Activated effector memory CD4-positive, alpha-beta T cell treated with Interleukin-2 at 50 U/mL for 16 hours (primary cell): Measurements from ENCODE around the gene LCORL.
"Not testable (repeated sequence)": the region's sequence is repeated elsewhere in the genome, so short reads cannot be mapped to it uniquely, and the experiment has no call there.

ENCODE experiments used
- DNase-seq: peaks from one replicate; pipeline ENCODE4 v3.0.0-alpha.2; 2020

The LCORL gene

DNA sequence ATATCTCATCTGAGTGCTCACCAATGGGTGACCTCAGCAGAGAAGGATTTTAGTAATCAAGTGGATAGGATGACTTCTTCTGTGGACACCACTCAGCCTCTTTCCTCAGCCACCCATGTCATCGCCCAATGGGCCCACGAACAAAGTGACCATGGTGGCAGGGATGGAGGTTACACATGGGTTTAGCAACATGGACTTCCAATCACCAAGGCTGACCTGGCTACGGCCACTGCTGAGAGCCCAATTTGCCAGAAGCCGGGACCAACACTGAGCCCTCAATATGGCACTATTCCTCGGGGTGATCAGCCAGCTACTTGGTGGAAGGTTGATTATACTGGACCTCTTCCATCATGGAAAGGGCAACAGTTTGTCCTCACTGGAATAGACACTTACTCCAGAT is 97.4 kb downstream of the LCORL start:
- DNase-seq = no peak

DNA sequence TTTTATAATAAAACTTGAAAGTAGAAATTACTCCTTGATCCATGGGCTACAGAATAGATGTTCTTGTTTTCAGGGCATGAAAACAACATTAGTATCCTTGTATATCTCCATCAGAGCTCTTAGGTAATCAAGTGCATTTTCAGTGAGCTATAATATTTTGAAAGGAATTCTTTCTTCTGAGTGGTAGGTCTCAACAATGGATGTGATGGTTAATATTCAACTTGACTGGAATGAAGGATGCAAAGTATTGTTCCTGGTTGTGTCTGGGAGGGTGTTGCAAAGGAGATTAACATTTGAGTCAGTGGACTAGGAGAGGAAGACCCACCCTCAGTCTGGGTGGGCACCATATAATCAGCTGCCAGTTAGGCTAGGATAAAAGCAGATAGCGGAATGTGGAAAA is 100.1 kb downstream of the LCORL start:
- DNase-seq = no peak

DNA sequence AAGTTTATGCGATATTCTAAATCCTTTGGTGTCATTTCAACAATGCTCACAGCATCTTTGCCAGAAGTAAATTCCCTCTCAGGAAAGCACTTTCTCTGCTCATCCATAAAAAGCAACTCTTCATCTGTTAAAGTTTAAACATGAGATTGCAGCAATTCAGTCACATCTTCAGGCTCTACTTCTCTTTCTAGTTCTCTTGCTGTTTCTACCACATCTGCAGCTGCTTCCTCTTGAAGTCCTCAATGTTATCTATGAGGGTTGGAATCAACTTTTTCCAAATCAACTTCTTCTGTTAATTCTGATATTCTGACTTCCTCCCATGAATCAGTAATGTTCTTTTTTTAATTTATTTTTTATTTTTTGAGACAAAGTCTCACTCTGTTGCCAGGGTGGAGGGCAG is 100.9 kb downstream of the LCORL start:
- DNase-seq = no peak

DNA sequence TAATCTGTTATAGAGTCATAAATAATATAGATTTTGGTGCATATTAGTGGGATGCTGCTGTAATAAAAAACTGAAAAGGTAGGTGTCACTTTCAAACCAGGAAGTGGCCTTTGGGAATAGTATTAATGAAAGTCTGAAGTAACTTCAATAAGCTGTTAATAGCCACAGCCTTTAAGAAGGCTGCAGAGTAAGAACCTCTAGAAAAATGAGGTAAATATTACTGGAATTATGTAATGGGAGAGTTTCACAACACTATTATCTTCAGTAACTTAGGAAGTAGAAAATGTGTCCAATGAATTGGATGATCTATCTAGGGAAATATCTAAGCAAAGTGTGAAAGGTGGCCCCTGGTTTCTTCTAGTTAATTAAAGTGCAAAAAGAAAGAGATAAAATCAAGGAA is 106.1 kb downstream of the LCORL start:
- DNase-seq = no peak

DNA sequence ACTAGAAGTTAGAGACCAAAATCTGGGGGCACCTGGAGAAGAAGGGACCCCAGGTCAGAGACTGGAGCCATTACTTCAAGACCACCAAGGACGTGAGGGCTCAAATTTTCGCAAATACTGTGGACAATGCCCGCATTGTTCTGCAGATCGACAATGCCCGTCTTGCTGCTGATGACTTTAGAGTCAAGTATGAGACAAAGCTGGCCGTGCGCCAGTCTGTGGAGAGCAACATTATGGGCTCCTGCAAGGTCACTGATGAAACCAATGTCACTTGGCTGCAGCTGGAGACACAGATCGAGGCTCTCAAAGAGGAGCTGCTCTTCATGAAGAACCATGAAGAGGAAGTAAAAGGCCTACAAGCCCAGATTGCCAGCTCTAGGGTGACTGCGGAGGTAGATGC is 109.5 kb downstream of the LCORL start:
- DNase-seq = no peak

DNA sequence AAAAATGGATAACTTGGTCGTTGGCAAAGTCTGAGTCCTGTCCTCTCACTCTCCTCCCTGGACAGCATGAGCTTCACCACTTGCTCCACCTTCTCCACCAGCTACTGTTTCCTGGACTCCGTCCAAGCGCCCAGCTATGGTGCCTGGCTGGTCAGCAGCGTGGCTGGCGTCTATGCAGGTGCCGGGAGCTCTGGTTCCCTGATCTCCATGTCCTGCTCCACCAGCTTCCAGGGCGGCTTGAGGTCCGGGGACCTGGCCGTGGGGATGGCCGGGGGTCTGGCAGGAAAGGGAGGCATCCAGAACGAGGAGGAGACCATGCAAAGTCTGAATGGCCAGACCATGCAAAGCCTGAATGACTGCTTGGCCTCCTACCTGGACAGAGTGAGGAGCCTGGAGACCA is 109.9 kb downstream of the LCORL start:
- no peak for DNase-seq

DNA sequence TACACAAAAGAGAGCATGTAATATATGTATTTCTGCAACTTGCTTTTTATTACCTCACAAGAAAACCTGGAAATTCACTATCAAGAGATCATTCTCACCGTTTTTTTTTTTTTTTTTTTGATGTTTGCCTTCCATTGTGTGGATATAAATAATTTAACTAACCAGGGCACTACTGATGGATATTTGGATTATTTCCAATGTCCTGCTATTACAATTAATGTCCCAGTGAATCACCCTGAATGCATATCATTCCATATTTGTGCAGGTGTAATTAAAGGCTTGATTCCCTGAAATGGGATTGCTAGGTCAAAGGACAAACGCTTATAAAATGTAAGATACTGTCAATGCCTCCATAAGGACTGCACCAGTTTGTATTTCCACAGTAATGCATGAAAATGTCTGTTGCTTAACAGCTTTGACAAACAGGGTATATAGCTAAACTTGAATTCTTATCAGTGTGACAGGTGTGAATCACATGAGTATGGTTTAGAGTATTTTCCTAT is 123.0 kb downstream of the LCORL start:
- DNase-seq = no peak

DNA sequence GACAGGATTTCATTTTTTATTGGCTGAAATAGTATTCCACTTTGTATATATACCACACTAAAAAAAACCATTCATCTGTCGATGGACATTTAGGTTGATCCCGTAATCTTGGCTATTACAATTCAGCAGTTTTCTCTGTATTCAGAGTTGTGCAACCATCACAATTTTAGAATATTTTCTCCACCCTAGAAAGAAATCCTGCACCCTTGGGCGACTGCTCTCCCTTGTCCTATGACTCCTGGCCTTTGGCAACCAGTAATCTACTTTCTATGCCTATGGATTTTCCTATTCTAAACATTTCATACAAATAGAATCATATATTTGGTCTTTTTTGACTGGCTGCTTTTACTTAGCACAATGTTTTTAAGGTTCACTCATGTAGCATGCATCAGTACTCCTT is 126.1 kb downstream of the LCORL start:
- no peak for DNase-seq

DNA sequence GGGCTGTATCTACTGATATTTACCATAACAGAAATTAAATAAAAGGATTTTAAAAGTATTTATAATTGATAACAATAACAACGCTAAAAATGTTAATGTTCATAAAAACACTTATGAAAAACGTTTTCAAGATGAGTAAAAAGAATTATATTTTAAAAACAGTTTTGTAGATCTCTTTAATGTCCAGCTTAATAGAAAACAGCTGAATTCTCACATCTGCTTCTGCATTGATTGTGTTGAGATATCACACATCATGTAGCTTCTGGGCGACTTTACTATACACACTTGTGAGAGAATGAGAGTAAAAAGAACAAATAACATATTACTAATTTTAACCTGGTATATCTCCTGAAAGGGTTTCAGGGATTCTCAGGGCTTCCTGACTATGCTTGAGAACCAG is 127.1 kb downstream of the LCORL start:
- no peak for DNase-seq

DNA sequence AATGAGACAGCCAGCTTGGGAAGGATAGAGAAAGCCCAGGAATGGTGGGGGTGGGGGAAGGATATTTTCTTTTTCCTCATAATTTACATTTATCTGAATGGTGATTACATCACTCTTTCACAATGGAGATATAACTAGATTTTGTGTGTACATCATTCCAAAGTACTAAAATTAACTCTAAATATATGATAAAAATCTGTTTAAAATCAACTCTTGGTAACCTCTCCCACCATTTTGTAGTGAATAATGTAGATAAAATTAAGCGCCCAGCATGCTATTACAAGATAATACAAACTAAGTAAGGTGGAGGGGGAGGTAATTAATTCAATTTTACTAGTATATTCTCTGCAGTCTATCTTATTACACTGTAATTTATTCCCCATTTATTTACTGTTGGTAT is 131.9 kb downstream of the LCORL start:
- DNase-seq = no peak

DNA sequence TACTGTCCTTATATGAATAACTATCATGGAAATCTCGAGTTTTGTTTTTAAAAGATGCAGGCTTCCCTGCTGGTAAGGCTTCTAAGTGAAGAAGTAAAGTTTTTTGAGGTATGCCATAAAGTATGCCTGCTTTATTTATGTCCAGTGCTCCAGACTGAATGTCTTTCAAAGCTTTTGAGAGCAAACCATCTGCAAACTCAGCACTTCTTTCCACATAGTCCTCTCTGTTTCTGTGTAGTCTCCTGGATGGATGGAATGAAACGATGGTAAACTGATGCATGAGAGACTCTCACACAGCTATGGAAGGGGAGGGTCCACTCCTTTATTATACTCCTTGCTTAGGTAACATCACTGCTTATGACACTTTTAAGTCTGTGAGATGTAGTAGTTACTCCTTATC is 137.0 kb downstream of the LCORL start:
- DNase-seq = no peak

DNA sequence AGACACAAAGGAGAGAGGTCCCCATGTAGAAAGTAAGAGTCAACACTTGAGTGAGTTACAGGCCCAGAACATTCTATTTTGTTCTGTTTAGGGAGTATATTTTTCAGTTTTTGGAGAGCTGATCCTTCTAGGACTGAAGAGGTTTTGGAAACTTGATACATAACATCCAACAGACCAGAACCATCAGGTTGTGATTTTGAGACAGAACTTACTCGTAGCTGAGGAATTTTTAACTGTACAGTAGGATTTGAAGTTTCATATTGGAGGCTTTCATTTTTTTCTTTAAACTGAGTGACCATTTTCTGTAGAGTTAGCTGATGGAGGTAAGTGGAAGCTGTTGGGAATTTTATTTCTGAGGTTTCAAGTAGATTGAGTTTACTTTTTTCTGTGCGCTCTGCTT is 137.5 kb downstream of the LCORL start:
- no peak for DNase-seq

DNA sequence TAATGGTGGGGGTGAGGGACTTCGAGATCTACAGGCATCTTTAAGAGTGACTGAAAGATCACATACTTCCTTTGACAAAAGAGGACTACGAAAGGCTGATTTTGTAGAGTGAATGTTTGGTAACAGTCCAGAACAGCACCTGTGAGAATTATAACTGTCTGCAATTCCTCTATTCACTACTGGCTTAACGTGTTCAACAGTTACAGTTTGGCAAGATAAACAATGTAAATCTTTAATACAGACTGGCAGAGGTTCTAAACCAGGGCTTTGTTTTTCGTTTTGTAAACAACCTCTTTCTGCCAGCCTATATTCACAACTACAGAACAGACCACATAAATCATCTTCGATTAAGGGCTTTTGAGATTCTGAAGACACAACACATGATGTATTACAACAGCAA is 143.9 kb downstream of the LCORL start:
- DNase-seq = no peak

DNA sequence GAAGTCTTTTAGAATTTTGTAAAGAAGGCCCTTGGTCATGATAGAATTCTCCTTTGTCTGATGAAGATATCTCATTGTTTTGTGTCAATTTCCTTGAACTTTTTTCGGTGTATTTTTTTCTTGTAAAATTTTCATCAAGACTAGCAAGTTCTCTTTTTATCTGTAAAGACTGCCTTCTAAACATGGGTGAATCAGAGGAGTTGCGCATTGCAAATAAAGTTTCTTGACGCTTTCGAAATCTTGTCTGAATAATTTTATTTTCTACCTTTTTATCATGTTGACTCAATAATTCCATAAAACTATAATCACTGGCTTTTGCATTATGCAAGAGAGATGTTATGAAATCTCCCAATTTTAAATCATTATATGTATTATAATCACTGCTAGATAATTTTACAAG is 144.6 kb downstream of the LCORL start:
- DNase-seq = no peak

DNA sequence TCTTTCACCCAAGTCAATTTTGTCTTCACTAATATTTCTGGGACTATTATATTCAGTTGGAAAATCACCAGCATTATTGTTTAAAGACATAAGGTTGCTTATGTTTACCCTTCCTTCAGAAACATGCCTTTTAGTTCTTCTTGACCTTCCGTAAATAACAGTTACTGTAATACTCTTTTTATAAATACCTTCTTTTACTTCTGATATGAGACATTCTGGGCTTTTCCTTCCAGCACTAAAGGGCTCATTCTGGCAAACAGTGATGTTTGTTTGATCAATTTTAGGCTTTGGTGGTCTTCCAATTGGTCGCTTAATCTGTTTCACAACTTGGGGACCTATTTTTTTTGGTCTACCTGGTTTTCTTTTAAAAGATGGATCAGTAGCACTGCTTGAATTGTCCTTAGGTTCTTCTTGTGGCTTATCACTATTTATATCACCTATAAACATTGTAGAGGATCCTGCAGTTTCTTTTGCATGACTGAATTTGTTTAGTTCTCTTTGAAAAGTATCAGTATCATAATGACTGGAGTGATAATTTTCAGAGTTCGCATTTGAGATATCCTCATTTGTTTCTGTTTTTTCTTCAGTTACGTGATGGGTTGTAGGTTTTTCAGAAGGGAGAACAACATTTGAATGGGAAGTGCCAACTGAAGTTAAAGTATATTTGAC is 146.0 kb downstream of the LCORL start:
- DNase-seq = no peak

DNA sequence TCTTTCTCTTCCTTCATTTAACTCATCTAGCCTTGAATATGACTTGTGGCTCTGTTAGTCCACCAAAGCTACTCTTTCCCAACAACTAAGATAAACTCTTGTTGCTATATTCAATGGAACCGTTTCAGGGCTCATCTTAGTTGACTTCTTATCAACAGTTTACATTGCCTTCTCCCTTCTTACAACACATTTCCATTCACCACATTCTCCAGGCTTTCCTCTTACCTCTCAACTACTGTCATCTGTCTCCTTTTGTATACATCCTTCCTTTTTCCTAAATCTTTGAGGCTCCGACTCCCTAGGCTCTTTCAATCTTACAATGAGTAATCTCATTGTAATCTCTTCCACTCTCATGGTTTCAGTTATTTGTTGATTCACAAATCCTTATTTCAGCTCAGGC is 152.2 kb downstream of the LCORL start:
- no peak for DNase-seq

DNA sequence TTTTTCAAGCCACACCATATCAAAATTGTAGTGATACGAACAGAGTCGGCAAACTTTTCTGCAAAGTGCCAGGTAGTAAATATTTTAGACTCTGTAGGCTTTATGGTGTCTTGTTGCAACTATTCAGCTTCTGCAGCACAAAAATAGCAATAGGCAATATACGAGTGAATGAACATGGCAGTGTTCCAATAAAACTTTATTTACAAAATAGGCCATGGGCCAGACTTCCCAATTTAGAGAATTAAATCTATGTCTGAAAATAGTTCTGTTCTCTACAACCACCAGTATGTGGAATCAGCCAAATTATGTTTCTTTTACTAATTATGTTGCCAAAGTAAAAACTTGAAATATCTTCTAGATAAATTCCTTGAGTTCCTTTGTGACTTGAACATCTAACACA is 154.3 kb downstream of the LCORL start:
- DNase-seq = no peak

DNA sequence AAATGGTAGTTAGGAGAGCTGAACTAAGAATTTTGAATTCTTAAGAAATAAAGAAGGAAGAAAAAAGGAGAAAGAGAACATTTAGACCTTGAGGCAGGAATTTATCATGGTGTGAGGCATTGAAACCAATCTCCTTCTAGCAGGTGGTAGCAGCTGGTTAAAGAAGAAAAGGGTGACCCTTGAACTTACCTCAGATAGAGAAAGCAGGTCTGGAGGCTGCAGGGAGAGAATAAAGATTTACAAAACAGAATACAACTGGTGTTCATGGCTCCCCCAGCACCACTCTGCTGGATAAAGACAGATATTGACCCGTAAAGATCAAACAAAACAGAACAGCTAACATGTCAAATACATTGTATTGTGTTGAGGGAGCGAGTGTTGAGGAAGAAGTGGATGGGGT is 154.7 kb downstream of the LCORL start:
- no peak for DNase-seq

DNA sequence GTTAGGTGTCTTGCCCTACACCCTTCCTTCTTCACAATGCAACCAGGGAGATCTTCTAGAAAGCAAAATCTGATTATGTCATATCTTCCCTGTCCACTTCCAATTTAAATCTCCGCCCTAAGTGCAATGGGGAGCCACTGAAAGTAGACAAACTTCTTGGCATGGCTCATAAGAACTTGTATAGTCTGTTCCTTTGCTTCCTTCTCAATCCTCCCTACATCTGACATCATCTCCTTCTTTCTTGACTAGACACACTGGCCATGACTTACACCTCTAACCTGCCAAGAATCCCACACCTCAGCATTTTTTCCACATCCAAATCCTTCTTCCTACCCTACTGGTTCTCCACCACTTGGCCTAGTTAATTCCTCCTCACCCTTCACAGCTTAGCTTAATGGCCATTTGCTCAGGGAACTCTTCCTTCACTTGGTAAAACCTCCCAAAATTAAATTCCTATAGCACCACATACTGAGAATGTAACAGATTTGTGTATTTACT is 155.6 kb downstream of the LCORL start:
- no peak for DNase-seq

DNA sequence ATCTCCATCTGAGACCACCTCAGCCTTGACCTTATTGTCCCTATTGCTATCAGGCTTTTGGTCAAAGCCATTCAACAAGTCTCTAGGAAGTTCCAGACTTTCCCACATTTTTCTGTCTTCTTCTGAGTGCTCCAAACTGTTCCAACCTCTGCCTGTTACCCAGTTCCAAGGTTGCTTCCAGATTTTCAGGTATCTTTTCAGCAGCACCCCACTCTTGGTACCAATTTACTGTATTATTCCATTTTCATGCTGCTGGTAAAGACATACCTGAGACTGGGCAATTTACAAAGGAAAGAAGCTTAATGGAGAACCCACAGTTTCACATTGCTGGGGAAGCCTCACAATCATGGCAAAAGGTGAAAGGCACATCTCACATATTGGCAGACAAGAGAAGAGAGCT is 159.6 kb downstream of the LCORL start:
- DNase-seq = not testable (repeated sequence)

DNA sequence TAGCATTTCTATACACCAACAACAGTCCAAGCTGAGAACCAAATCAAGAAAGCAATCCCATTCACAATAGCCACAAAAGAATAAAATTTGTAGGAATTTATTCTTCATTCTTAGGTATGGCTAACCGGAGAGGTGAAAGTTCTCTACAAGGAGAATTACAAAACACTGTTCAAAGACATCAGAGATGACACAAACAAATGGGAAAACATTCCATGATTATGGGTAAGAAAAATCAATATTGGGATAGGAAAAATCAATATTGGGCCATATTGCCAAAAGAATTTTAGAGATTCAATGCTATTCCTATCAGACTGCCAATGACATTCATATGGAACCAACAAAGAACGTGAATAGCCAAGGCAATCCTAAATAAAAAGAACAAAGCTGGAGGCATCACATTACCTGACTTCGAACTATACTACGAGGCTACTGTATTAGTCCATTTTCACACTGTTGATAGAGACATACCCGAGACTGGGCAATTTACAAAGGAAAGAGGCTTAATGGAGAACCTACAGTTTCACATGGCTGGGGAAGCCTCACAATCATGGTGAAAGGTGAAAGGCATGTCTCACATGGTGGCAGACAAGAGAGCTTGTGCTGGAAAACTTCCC is 161.7 kb downstream of the LCORL start:
- DNase-seq = no peak

DNA sequence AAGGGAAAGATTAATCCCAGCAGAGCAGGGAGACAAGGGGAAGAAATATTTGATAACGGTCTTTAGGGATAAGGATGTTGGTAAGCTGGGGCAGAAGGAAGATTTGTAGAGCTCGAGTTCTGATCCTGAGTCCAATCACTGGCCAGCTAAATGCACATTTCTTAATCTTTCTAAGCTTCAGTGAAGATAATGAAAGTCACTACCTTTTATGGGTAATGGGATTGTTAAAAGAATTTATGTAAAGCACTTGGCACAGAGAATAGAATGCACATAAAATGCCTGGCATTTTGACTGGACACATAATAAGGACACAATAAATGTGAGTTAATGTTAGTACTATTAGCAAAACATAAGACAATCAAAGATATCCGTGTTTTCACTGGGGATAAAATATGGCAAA is 167.5 kb downstream of the LCORL start:
- DNase-seq = no peak

DNA sequence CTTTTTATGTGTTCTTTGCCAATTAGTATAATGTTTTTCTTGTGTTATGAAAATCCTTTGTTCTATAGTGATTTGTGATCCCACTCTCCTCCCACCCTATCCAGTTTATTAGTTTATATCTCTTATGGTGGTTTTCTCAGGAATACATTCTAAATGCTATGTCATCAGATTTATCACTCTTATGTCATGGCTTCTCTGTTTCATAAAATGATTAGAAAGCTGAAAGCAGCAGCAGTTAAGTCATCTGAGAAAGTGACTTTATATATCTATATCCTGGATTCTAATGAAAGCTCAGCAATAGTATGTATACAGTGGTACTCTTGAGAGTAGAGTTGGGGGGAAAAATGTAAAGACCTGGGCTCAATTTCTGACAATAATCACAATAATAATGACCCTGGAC is 169.6 kb downstream of the LCORL start:
- no peak for DNase-seq

DNA sequence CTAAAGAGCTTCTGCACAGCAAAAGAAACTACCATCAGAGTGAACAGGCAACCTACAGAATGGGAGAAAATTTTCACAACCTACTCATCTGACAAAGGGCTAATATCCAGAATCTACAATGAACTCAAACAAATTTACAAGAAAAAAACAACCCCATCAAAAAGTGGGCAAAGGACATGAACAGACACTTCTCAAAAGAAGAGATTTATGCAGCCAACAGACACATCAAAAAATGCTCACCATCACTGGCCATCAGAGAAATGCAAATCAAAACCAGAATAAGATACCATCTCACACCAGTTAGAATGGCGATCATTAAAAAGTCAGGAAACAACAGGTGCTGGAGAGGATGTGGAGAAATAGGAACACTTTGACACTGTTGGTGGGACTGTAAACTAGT is 171.3 kb downstream of the LCORL start:
- not testable (repeated sequence) for DNase-seq

DNA sequence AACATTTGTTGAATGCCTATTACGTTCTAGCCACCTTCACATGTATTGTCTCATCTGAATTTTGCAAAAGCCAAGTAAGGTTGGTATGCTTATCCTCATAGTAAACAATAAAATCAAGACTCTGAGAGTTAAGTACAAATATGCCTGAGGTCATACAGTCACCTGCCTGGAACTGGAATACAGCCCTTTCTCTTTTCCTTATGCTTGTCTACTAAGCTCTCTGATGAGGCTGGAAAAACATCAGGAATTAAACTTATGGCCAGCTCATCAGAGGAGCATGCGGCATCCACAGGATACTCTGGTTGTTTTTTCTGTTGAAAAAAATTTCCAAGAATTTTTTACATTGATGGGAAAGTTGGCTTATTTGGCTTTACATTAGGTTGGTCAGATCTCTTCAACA is 175.3 kb downstream of the LCORL start:
- no peak for DNase-seq
